Upper lobe of left lung (tissue), 4 donors: Measurements from ENCODE around the gene HEXA.
"Not testable (repeated sequence)": the region's sequence is repeated elsewhere in the genome, so short reads cannot be mapped to it uniquely, and the experiment has no call there.

ENCODE experiments used
- POLR2A ChIP-seq, 4 donors: fragments of 450-650 bp; IDR thresholded peaks; one replicate each; pipeline ENCODE4 v1.5.1; 2016 to 2017; ENCODE audit warnings: antibody characterized with exemption in 4 of 4, mild to moderate bottlenecking in 2 of 4
- POLR2AphosphoS5 ChIP-seq, 2 donors: sonication (generic); formaldehyde crosslinking; IDR thresholded peaks; one replicate each; pipeline ENCODE4 v1.5.1; 2017; ENCODE audit warnings: antibody characterized with exemption in 2 of 2
- TF ChIP-seq, protein P1 (sequence below), 6 experiments: fragments of 450-650 bp in 4 of 6; fragments of 200-600 bp in 2 of 6; sonication (generic) in 2 of 6; IDR thresholded peaks; one replicate each; pipeline ENCODE4 v1.5.1; 2016 to 2019; ENCODE audit warnings: antibody characterized with exemption in 6 of 6

DNA sequence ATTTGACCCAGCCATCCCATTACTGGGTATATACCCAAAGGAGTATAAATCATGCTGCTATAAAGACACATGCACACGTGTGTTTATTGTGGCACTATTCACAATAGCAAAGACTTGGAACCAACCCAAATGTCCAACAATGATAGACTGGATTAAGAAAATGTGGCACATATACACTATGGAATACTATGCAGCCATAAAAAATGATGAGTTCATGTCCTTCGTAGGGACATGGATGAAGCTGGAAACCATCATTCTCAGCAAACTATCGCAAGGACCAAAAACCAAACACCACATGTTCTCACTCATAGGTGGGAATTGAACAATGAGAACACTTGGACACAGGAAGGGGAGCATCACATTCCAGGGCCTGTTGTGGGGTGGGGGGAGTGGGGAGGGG, 37.5 kb upstream of the HEXA start:
- TF ChIP-seq, protein P1, sequence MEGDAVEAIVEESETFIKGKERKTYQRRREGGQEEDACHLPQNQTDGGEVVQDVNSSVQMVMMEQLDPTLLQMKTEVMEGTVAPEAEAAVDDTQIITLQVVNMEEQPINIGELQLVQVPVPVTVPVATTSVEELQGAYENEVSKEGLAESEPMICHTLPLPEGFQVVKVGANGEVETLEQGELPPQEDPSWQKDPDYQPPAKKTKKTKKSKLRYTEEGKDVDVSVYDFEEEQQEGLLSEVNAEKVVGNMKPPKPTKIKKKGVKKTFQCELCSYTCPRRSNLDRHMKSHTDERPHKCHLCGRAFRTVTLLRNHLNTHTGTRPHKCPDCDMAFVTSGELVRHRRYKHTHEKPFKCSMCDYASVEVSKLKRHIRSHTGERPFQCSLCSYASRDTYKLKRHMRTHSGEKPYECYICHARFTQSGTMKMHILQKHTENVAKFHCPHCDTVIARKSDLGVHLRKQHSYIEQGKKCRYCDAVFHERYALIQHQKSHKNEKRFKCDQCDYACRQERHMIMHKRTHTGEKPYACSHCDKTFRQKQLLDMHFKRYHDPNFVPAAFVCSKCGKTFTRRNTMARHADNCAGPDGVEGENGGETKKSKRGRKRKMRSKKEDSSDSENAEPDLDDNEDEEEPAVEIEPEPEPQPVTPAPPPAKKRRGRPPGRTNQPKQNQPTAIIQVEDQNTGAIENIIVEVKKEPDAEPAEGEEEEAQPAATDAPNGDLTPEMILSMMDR (IDR thresholded peaks at IDR 0.05) = not testable (repeated sequence)
- not testable (repeated sequence) for TF ChIP-seq POLR2AphosphoS5, POLR2A (IDR thresholded peaks at IDR 0.05)
